Measurements from ENCODE around the gene MAPK11.
"Not testable (repeated sequence)": the region's sequence is repeated elsewhere in the genome, so short reads cannot be mapped to it uniquely, and the experiment has no call there.

MAPK11 gene

GRCh38 chr22:50273352-50273751, 3.2 kb upstream of the MAPK11 start:
- H3K27ac ChIP-seq: not testable (repeated sequence)
- TF ChIP-seq CTCF (conservative IDR thresholded peaks at IDR 0.05): peak; percentile 9; the same call in 1 of the 2 replicates

GRCh38 chr22:50272044-50272802, 2.0 kb upstream of the MAPK11 start:
- H3K27ac ChIP-seq: no peak overlapping the region; the same call in 1 of the 2 replicates
- TF ChIP-seq CTCF (conservative IDR thresholded peaks at IDR 0.05) (no peak), ZFX (IDR thresholded peaks at IDR 0.05) (no peak)

GRCh38 chr22:50271519-50271970, 1.4 kb upstream of the MAPK11 start:
- TF ChIP-seq ZFX (IDR thresholded peaks at IDR 0.05): no peak
- TF ChIP-seq CTCF (conservative IDR thresholded peaks at IDR 0.05): peak; percentile 20
- peak overlapping the region; percentile 67; the same call in 1 of the 2 replicates for H3K27ac ChIP-seq

GRCh38 chr22:50270666-50271394, 650 bp upstream of the MAPK11 start:
- H3K27ac ChIP-seq: peak overlapping the region; percentile 67
- no peak for TF ChIP-seq CTCF (conservative IDR thresholded peaks at IDR 0.05)
- TF ChIP-seq ZFX (IDR thresholded peaks at IDR 0.05): no peak

GRCh38 chr22:50269573-50269969, 609 bp downstream of the MAPK11 start:
- H3K27ac ChIP-seq: peak overlapping the region; percentile 67
- TF ChIP-seq CTCF (conservative IDR thresholded peaks at IDR 0.05): no peak
- TF ChIP-seq ZFX (IDR thresholded peaks at IDR 0.05): no peak

- peak overlapping the region; percentile 67 for H3K27ac ChIP-seq
- TF ChIP-seq ZFX (IDR thresholded peaks at IDR 0.05): no peak
- TF ChIP-seq CTCF (conservative IDR thresholded peaks at IDR 0.05): no peak
These were observed 1.5 kb downstream of the MAPK11 start for GRCh38 chr22:50268655-50269113.
